GM21723 (cell line): ENCODE results near the gene ZNRF3.
"Not testable (repeated sequence)": the region's sequence is repeated elsewhere in the genome, so short reads cannot be mapped to it uniquely, and the experiment has no call there.

Experiments used
- ATAC-seq: cut with Tn5 transposase; IDR thresholded peaks from one replicate; pipeline ENCODE4 v1.9.1; 2021; ENCODE audit warnings: mild to moderate bottlenecking, moderate library complexity; ENCODE audit not compliant: unreplicated experiment

Gene ZNRF3

GRCh38 chr22:28905256-28905832 lies 22.0 kb downstream of the ZNRF3 start:
- ATAC-seq = no peak

- no peak for ATAC-seq
These were observed 22.9 kb downstream of the ZNRF3 start for GRCh38 chr22:28906312-28906711.

GRCh38 chr22:28907311-28908008 lies 24.1 kb downstream of the ZNRF3 start:
- ATAC-seq = peak; percentile 73

GRCh38 chr22:28908810-28909209 lies 25.4 kb downstream of the ZNRF3 start:
- ATAC-seq = not testable (repeated sequence)

GRCh38 chr22:28909375-28909774 lies 26.0 kb downstream of the ZNRF3 start:
- peak; percentile 49 for ATAC-seq

GRCh38 chr22:28910569-28911303 lies 27.4 kb downstream of the ZNRF3 start:
- no peak for ATAC-seq

- no peak for ATAC-seq
These were observed 27.9 kb downstream of the ZNRF3 start for GRCh38 chr22:28911304-28911690.

- ATAC-seq = no peak
These were observed 28.7 kb downstream of the ZNRF3 start for GRCh38 chr22:28911777-28912669.

- no peak for ATAC-seq
These were observed 30.8 kb downstream of the ZNRF3 start for GRCh38 chr22:28914201-28914600.

GRCh38 chr22:28915969-28916368 lies 32.6 kb downstream of the ZNRF3 start:
- ATAC-seq = no peak

GRCh38 chr22:28917747-28918549 lies 34.6 kb downstream of the ZNRF3 start:
- no peak for ATAC-seq

GRCh38 chr22:28918550-28919271 lies 35.3 kb downstream of the ZNRF3 start:
- ATAC-seq = no peak

GRCh38 chr22:28920757-28921584 lies 37.6 kb downstream of the ZNRF3 start:
- ATAC-seq = no peak

GRCh38 chr22:28921585-28921879 lies 38.2 kb downstream of the ZNRF3 start:
- no peak for ATAC-seq

GRCh38 chr22:28922540-28923244 lies 39.3 kb downstream of the ZNRF3 start:
- ATAC-seq = no peak

GRCh38 chr22:28923826-28924732 lies 40.7 kb downstream of the ZNRF3 start:
- no peak for ATAC-seq

- ATAC-seq = no peak
These were observed 42.5 kb downstream of the ZNRF3 start for GRCh38 chr22:28925916-28926315.
